Motor neuron (in vitro differentiated cells): ENCODE measurements around the gene UBL4A. TPM values are rescaled to one million over a fixed set of nuclear protein-coding genes. Genes with fewer than 3 reads are reported as not detected.

Experiments used
- ATAC-seq, 8 experiments: fragments of 200-7000 bp; cut with Tn5 transposase; replicated peaks in 6 of 8; 2 replicates each; pipeline ENCODE4 v1.8.0; 2021; ENCODE audit warnings: mild to moderate bottlenecking in 8 of 8, moderate library complexity in 8 of 8
- H3K27ac ChIP-seq, 2 donors: fragments of 250-450 bp; sonication (Bioruptor Pico); 2 replicates each; pipeline ENCODE4 v1.9.0; 2021; ENCODE audit warnings: antibody characterized with exemption in 2 of 2, mild to moderate bottlenecking in 2 of 2, moderate library complexity in 1 of 2
- H3K4me1 ChIP-seq, 2 donors: fragments of 250-450 bp; sonication (Bioruptor Pico); replicated peaks in 1 of 2; 2 replicates each; pipeline ENCODE4 v1.6.1; 2021; ENCODE audit warnings: antibody characterized with exemption in 2 of 2, mild to moderate bottlenecking in 2 of 2, moderate library complexity in 1 of 2
- H3K4me3 ChIP-seq, 5 donors: fragments of 250-450 bp; sonication (Bioruptor Pico); 2 replicates each; pipeline ENCODE4 v1.9.0; 2021; ENCODE audit warnings: antibody characterized with exemption in 5 of 5, mild to moderate bottlenecking in 5 of 5, moderate library complexity in 4 of 5
- WGBS, 10 experiments: fragments of 450-650 bp; shearing (Covaris generic); methylation state at CpG; one replicate each; pipeline ENCODE4 v1.0.0; 2022; 5-methylcytosine and 5-hydroxymethylcytosine counted together
- in situ Hi-C, 9 experiments: fragments of 400-800 bp; cut with MboI; loops; one replicate each; pipeline ENCODE4 v1.15.0; 2021; ENCODE audit warnings: low sequenced_read_pairs in 9 of 9, low pct_unique_long_range_greater_than_20kb in 2 of 9; ENCODE audit not compliant: unreplicated experiment in 9 of 9
- total RNA-seq, 8 experiments: library from RNA; unstranded; fragments of 300-600 nt; gene quantifications; 2 replicates each; pipeline versions ENCODE4 v1.2.3 to v1.2.4, GENCODE V29; 2022

Gene UBL4A
- total RNA-seq, 8 experiments from 2014 or later, result 25.0 to 43.9 (median 30.1) TPM

- Histone ChIP-seq H3K4me3 (no peak overlapping the region), H3K4me1 (peaks cover 2 to 16% of the 10 kb centered on the region in 2 donors), H3K27ac (peak overlapping the region in 1 of 2 donors; percentile 100)
- in situ Hi-C loops, result no loop called here
- WGBS, 10 experiments, result 53 to 60% methylated on average over 3 to 6 of the region's 19 CpGs; no CpG with 5 or more reads in 8 of the 10 experiments
- no peak for ATAC-seq
These were observed 51.2 kb downstream of the UBL4A start for GRCh38 chrX:154435171-154435733.

- H3K27ac ChIP-seq, result no peak overlapping the region
- ATAC-seq, result no peak
- H3K4me3 ChIP-seq, result no peak overlapping the region
- H3K4me1 ChIP-seq, result peaks cover 4 to 21% of the 10 kb centered on the region in 2 donors
- in situ Hi-C loops, result no loop called here
- 100% methylated on average over 1 of the region's 7 CpGs; no CpG with 5 or more reads in 7 of the 10 experiments for WGBS, 10 experiments
These were observed 51.8 kb downstream of the UBL4A start for GRCh38 chrX:154434394-154435168.

Other genes with a start within 250 kb of the UBL4A start
- gene OPN1MW3, start 229.0 kb downstream of the UBL4A start, total RNA-seq, result under 1 TPM in 4 of 8 experiments, not detected in 4; 0.09 to 0.31 (median 0.21) TPM
- gene TEX28, start 191.5 kb downstream of the UBL4A start, total RNA-seq, result not detected
- 10 to 100 TPM in 1 of 8 experiments, 1 to 10 TPM in 4, not detected in 3; 1.2 to 13.5 (median 7.5) TPM for gene TKTL1, start 190.8 kb downstream of the UBL4A start, total RNA-seq
- gene FLNA, start 112.0 kb downstream of the UBL4A start, total RNA-seq, result 100 to 1,000 TPM; 108 to 602 (median 190) TPM
- 10 to 100 TPM; 31.6 to 96.1 (median 64.8) TPM for gene EMD, start 107.3 kb downstream of the UBL4A start, total RNA-seq
- gene RPL10, start 88.2 kb downstream of the UBL4A start, total RNA-seq, result 1,000 to 10,000 TPM; 1,839 to 5,261 (median 3,045) TPM
- 10 to 100 TPM in 5 of 8 experiments, 1 to 10 TPM in 3; 7.4 to 29.2 (median 10.9) TPM for gene DNASE1L1, start 77.4 kb downstream of the UBL4A start, total RNA-seq
- gene TAFAZZIN, start 75.1 kb downstream of the UBL4A start, total RNA-seq, result 10 to 100 TPM in 7 of 8 experiments, 1 to 10 TPM in 1; 9.9 to 29.3 (median 16.6) TPM
- 100 to 1,000 TPM in 2 of 8 experiments, 10 to 100 TPM in 6; 67.6 to 164 (median 78.9) TPM for gene ATP6AP1, start 57.9 kb downstream of the UBL4A start, total RNA-seq
- 100 to 1,000 TPM in 6 of 8 experiments, 10 to 100 TPM in 2; 59.0 to 379 (median 254) TPM for gene GDI1, start 49.5 kb downstream of the UBL4A start, total RNA-seq
- gene FAM50A, start 42.5 kb downstream of the UBL4A start, total RNA-seq, result 100 to 1,000 TPM in 1 of 8 experiments, 10 to 100 TPM in 7; 52.4 to 127 (median 74.5) TPM
- 10 to 100 TPM in 7 of 8 experiments, 1 to 10 TPM in 1; 8.6 to 38.0 (median 22.3) TPM for gene PLXNA3, start 28.3 kb downstream of the UBL4A start, total RNA-seq
- gene LAGE3, start 7.3 kb downstream of the UBL4A start, total RNA-seq, result 10 to 100 TPM; 22.7 to 58.2 (median 33.9) TPM
- 10 to 100 TPM in 3 of 8 experiments, 1 to 10 TPM in 5; 5.2 to 20.3 (median 9.8) TPM for gene SLC10A3, start 4.0 kb upstream of the UBL4A start, total RNA-seq
- 10 to 100 TPM; 18.2 to 36.6 (median 22.6) TPM for gene FAM3A, start 29.6 kb upstream of the UBL4A start, total RNA-seq
- 100 to 1,000 TPM in 3 of 8 experiments, 10 to 100 TPM in 5; 16.7 to 163 (median 27.6) TPM for gene G6PD, start 60.2 kb upstream of the UBL4A start, total RNA-seq
- gene IKBKG, start 61.0 kb upstream of the UBL4A start, total RNA-seq, result 10 to 100 TPM in 5 of 8 experiments, 1 to 10 TPM in 3; 5.4 to 22.9 (median 10.8) TPM
- not detected for gene CTAG1A, start 98.5 kb upstream of the UBL4A start, total RNA-seq
- gene CTAG1B, start 132.7 kb upstream of the UBL4A start, total RNA-seq, result not detected
- gene CTAG2, start 167.0 kb upstream of the UBL4A start, total RNA-seq, result under 1 TPM in 1 of 8 experiments, not detected in 7; 0.38 TPM